Mononuclear cell (primary cell): ENCODE data around the gene DYNLT2. TPM values are rescaled to one million over a fixed set of nuclear protein-coding genes. Genes with fewer than 3 reads are reported as not detected.

ENCODE experiments used
- H3K27me3 ChIP-seq: 2 replicates; pipeline ENCODE4 v1.6.0; 2011; ENCODE audit warnings: low read length, control low read depth; ENCODE audit not compliant: insufficient read depth
- H3K4me1 ChIP-seq: 2 replicates; pipeline ENCODE4 v1.5.1; 2011; ENCODE audit warnings: mild to moderate bottlenecking, low read length, control low read depth; ENCODE audit not compliant: insufficient read depth
- H3K4me3 ChIP-seq: 2 replicates; pipeline ENCODE4 v1.5.1; 2011; ENCODE audit warnings: mild to moderate bottlenecking, low read length, moderate library complexity
- H3K9me3 ChIP-seq: 2 replicates; pipeline ENCODE4 v1.5.1; 2011; ENCODE audit warnings: low read depth, mild to moderate bottlenecking, control low read depth, low read length
- total RNA-seq: library from RNA; depleted of rRNA; stranded (reverse); fragments of >200 nt; gene quantifications from one replicate; pipeline ENCODE4 v1.2.3, GENCODE V29; 2012

Gene DYNLT2
- total RNA-seq, 1 donor, result 7.2 TPM

- Histone ChIP-seq H3K4me3 (no peak overlapping the region), H3K9me3 (no peaks in the 10 kb centered on the region), H3K4me1 (peaks cover 18% of the 10 kb centered on the region), H3K27me3 (no peaks in the 10 kb centered on the region)
Observed at GRCh38 chr6:169726049-169726400, 25.3 kb downstream of the DYNLT2 start.

- H3K9me3 ChIP-seq, result no peaks in the 10 kb centered on the region
- H3K4me1 ChIP-seq, result peaks cover 18% of the 10 kb centered on the region
- peak overlapping the region; percentile 46 for H3K4me3 ChIP-seq
- H3K27me3 ChIP-seq, result no peaks in the 10 kb centered on the region
Observed at GRCh38 chr6:169725125-169726048, 26.0 kb downstream of the DYNLT2 start.

- peak within 1 kb of the TSS; percentile 57 for H3K4me3 ChIP-seq
- peaks cover 18% of the 10 kb centered on the region for H3K4me1 ChIP-seq
- H3K9me3 ChIP-seq, result no peaks in the 10 kb centered on the region
- H3K27me3 ChIP-seq, result no peaks in the 10 kb centered on the region
Observed at GRCh38 chr6:169724494-169725124, 26.8 kb downstream of the DYNLT2 start, which contains the start of gene PHF10. Gene PHF10 (minus strand): TSS chr6:169724500. CDS start chr6:169723931, 569 bp downstream.

GRCh38 chr6:169723991-169724493, 27.3 kb downstream of the DYNLT2 start:
- Histone ChIP-seq H3K4me3 (peak overlapping the region; percentile 30), H3K27me3 (no peaks in the 10 kb centered on the region), H3K4me1 (peaks cover 18% of the 10 kb centered on the region), H3K9me3 (no peaks in the 10 kb centered on the region)

- Histone ChIP-seq H3K27me3 (no peaks in the 10 kb centered on the region), H3K4me1 (peaks cover 18% of the 10 kb centered on the region), H3K9me3 (no peaks in the 10 kb centered on the region), H3K4me3 (peak overlapping the region; percentile 57)
Observed at GRCh38 chr6:169723200-169723909, 28.0 kb downstream of the DYNLT2 start.

GRCh38 chr6:169722362-169723199, 28.8 kb downstream of the DYNLT2 start:
- Histone ChIP-seq H3K4me1 (peaks cover 18% of the 10 kb centered on the region), H3K4me3 (peak overlapping the region; percentile 57), H3K27me3 (no peaks in the 10 kb centered on the region), H3K9me3 (no peaks in the 10 kb centered on the region)

- H3K4me3 ChIP-seq, result no peak overlapping the region
- no peaks in the 10 kb centered on the region for H3K27me3 ChIP-seq
- H3K4me1 ChIP-seq, result peaks cover 14% of the 10 kb centered on the region
Observed at GRCh38 chr6:169720207-169720855, 31.0 kb downstream of the DYNLT2 start.

GRCh38 chr6:169719117-169719516, 32.3 kb downstream of the DYNLT2 start:
- no peaks in the 10 kb centered on the region for H3K27me3 ChIP-seq
- no peaks in the 10 kb centered on the region for H3K9me3 ChIP-seq
- H3K4me3 ChIP-seq, result no peak overlapping the region

More at GRCh38 chr6:169720207-169720855, 31.0 kb downstream of the DYNLT2 start:
- H3K9me3 ChIP-seq, result no peaks in the 10 kb centered on the region

GRCh38 chr6:169714595-169714994, 36.8 kb downstream of the DYNLT2 start:
- no peaks in the 10 kb centered on the region for H3K27me3 ChIP-seq
- no peaks in the 10 kb centered on the region for H3K9me3 ChIP-seq
- no peaks in the 10 kb centered on the region for H3K4me1 ChIP-seq

More at GRCh38 chr6:169719117-169719516, 32.3 kb downstream of the DYNLT2 start:
- H3K4me1 ChIP-seq, result peaks cover 9% of the 10 kb centered on the region

GRCh38 chr6:169714178-169714577, 37.2 kb downstream of the DYNLT2 start:
- Histone ChIP-seq H3K4me1 (no peaks in the 10 kb centered on the region), H3K4me3 (no peak overlapping the region), H3K27me3 (no peaks in the 10 kb centered on the region), H3K9me3 (no peaks in the 10 kb centered on the region)

More at GRCh38 chr6:169714595-169714994, 36.8 kb downstream of the DYNLT2 start:
- no peak overlapping the region for H3K4me3 ChIP-seq

- H3K27me3 ChIP-seq, result no peaks in the 10 kb centered on the region
- no peak overlapping the region for H3K4me3 ChIP-seq
- no peaks in the 10 kb centered on the region for H3K4me1 ChIP-seq
- no peaks in the 10 kb centered on the region for H3K9me3 ChIP-seq
Observed at GRCh38 chr6:169710009-169710408, 41.4 kb downstream of the DYNLT2 start.

- H3K9me3 ChIP-seq, result no peaks in the 10 kb centered on the region
- peaks cover under 1% of the 10 kb centered on the region for H3K4me1 ChIP-seq
- H3K4me3 ChIP-seq, result no peak overlapping the region
Observed at GRCh38 chr6:169709293-169709692, 42.1 kb downstream of the DYNLT2 start.

GRCh38 chr6:169707772-169708171, 43.6 kb downstream of the DYNLT2 start:
- H3K4me1 ChIP-seq, result peaks cover 15% of the 10 kb centered on the region
- no peak overlapping the region for H3K4me3 ChIP-seq
- no peaks in the 10 kb centered on the region for H3K27me3 ChIP-seq
- no peaks in the 10 kb centered on the region for H3K9me3 ChIP-seq

More at GRCh38 chr6:169709293-169709692, 42.1 kb downstream of the DYNLT2 start:
- no peaks in the 10 kb centered on the region for H3K27me3 ChIP-seq
